ENCODE data around the gene ACYP2.
A peak's percentile ranks its signal among the peaks of the same experiment; 100 is the strongest.

The ACYP2 gene

DNA sequence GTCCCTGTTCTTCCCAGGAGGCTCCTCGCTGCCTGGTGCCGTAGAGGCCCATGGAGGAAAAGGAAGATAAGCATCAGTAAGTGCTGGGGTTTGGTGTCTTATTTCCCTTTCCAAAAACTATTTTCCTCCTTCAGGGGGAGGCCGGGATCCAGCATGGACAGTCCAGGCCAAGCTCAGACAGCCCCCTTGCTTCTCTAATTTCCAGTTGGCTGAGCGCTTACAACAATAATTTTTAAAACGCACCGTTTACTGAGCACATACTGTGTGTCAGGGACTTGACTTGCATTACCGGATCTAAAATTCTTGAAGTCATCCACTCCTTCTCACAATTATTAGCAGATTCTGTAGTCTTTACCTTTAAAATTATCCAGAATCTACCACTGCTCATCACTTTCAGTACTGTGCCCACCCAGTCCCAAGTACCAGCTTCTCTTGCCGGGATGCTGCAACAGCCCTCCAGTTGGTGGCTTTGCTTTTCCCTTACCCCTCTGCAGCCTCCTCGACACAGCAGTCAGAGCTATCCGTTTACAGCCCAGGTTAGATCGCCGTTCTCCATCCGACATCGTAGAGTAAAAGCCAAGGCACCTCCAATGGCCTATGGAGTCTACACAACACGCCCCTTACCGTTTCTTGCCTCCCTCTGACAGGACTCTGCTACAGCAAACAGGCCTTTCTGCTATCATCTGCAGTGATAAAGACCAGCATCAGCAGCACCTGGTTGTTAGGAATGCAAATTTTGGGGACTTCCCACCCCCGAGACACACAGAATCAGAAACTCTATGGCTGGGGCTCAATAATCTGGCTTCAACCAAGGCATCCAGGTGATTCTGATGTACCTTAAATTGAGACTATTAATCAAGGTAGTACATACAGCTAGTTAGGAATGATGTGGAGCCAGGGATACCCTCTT is 215.8 kb downstream of the ACYP2 start:
- DNase-seq: peak; percentile 37

DNA sequence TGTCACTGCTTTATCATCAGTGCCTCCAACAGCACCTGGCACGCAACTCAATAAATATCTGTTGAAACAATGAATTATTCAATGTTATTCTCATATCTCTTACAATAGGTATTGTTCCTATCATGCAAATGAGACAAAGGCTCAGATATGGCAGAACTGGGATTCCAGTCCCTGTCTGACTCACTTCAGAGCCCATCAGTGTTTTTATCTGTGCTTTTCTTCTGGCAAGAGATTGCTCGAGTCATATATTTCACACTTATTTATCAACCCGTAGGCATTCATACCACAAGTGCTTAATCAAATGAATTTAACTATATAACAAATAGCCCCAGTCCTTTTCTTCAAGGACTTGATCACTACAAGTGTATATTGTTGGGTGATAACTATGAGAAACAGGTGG is 217.0 kb downstream of the ACYP2 start:
- no peak for DNase-seq

DNA sequence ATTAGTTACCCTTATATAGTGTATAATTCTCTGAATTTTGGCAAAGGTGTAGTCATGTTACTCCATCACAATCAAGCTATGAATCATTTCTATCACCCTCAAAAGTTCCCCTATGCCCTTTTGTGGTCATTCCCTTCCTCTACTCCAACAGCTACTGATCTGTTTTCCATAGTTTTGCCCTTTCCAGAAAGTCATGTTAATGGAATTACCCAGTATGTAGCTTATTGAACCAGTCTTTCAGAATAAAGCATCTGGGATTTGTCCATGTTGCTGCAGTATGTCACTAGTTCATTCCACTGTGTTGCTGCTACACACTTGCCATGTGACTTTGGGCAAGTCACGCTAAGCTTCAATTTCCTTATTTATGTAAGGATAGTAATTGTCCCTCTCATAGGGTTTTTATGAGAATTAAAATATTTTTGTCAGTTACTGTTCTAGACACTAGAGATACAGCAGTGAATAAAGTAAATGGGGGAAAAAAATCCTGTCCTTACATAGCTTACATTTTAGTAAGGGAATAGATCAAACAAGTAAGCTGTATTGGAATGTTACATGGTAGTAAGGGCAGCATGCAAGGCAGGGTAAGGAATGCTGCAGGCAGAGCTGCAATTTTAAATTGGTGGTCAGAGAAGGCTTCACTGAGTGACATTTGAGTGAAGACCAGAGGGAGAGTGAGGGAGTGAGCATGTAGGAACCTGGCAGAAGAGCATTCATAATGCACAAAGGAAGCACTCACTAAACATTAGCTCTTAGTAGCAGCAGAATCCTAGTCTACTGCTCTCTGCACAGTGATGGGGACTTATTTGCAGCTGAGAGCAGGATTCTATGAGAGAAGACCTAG is 220.9 kb downstream of the ACYP2 start:
- no peak for DNase-seq

DNA sequence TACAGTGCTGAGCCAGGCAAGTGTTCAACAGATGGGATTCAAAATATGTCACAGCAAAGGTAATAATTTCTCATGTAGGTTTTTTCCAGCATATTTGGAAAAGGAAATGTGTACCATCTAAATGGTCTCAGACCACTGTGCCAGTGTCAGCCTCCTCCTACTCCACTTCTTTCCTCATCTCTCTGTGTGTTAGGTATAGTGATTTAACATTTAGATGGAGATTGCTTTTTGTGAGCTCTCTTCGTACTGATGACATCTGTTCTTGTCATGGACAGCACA is 221.5 kb downstream of the ACYP2 start:
- no peak for DNase-seq

DNA sequence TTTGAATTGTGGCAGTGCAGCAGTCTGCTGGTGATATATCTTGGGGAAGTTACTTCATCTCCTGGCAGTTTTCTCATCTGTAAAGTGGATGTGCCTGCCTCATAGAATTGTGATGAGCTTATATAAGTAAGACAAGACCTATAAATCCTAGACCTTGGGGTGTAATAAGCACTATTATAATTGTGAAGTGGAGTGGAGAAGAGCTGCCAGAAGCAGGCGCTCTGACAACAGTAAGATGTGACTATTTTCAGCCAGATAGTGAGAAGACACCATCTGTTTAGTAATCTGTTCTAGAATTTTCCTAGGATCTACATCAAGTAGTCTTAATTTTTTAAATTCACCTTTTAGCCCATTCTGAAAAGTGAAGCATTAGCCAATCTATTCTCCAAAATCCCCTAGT is 226.2 kb downstream of the ACYP2 start:
- DNase-seq: no peak

DNA sequence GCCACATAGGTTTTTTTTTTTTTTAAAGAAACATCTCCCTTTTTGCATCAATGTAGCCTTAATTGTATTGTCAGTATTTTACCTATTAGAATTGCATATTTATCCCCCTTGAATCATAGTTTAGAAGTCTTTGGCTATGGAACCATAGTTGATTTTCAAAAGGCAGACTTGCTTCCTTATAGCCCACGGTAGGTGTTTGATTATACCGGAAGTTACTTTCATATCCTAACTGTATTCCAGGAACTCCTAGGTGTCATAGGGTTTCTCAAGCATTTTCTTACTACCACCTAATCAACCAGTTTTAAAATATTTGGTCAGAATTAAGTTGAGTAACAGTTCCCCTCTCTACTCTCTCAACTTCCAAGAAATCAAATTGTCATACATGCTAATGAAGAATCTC is 227.2 kb downstream of the ACYP2 start:
- no peak for DNase-seq

DNA sequence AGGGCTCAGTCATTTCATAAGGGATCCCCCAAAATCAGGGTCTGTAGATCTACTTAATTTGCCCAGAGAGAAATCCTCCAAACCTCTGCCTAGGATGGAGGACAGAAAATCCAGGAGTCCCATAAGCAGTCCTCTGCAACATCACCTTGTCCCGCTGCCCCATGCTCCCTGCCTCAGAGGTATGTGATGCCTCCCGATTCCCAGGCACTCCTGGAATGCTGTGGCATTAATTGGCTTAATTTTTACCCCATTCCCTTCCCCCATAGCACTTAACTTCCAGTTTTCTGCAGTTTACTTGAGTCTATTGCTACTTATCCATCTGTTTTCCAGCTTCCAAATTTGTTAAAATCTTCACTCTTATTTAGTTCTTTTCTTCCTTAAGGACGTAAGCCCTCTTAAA is 232.2 kb downstream of the ACYP2 start:
- no peak for DNase-seq

DNA sequence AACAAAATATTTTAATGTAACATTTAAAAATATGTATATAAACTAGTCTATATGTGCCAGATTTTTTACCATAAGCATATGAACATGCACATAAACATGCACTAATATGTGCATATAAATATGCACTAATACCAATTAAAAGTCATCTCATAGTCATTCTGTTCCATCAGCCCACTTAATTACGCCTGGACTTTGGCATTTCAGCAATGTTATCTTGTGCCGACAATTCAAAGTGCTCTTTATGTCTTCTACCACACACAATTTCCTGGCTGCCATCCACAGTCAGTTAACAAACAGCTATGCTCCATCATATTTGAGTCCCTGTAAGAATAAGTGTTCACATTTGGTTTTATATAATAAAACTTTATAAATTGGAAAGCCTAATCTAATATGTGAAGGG is 233.2 kb downstream of the ACYP2 start:
- DNase-seq: no peak

DNA sequence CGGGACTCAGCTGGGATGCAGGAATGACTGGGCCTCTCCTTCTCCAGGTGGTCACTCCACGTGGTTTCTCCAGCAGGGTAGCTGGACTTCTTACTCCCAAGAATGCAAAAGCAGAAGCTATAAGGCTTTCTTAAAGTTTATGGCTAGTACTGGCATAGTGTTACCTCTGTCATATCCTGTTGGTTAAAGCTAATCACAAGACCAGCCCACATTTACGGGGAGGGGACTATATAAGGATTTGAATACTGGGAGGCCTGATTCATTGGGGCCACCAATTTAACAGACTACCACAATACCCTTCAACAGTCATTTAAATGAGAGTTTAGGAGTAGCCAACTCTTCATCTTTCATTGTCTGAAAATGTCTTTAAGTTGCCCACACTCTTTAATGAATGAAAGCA is 235.0 kb downstream of the ACYP2 start:
- DNase-seq: no peak

DNA sequence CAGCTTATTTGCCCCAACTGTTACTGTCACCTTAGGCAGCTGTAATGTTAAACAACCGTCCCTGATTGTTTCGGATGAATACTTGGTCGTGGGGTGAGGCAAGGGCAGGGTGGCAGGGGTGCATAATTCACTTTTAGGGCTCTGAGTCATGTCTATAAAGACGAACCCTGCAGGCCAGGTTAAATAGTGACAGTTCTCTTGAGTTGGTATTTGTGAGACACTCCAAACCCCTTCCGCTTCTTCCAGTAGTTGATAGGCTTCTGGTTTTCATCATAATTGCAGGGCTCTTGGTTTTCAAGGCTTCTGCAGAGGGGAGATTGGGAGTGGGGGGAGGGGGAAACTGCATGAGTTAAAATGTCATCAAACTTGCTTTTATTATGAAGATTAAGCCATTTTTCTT is 237.8 kb downstream of the ACYP2 start:
- DNase-seq: no peak

Data from DMS79 treated with DMSO at 0.1 percent for 48 hours (cell line).